Neural cell (in vitro differentiated cells): ENCODE measurements around the gene DSCAM.

Experiments
- CTCF ChIP-seq: fragments of 450-650 bp; IDR thresholded peaks from 2 replicates; pipeline ENCODE4 v1.5.1; 2014; ENCODE audit warnings: antibody characterized with exemption, mild to moderate bottlenecking, moderate library complexity; ENCODE audit not compliant: poor library complexity, severe bottlenecking
- EP300 ChIP-seq: fragments of 450-650 bp; conservative IDR thresholded peaks from 2 replicates; pipeline ENCODE4 v1.6.1; 2014; ENCODE audit warnings: antibody characterized with exemption, mild to moderate bottlenecking, moderate library complexity; ENCODE audit not compliant: poor library complexity, severe bottlenecking
- EZH2 ChIP-seq: fragments of 200-600, 300-800 bp; shearing (Covaris generic), sonication (generic); IDR thresholded peaks from 2 replicates; pipeline ENCODE4 v1.6.1; 2014; ENCODE audit warnings: antibody characterized with exemption, low read length, borderline replicate concordance, mild to moderate bottlenecking; ENCODE audit not compliant: insufficient read depth, poor library complexity, severe bottlenecking
- POLR2AphosphoS5 ChIP-seq: IDR thresholded peaks from 2 replicates; pipeline ENCODE4 v1.6.1; 2012
- SMC3 ChIP-seq: fragments of 450-650 bp; conservative IDR thresholded peaks from 2 replicates; pipeline ENCODE4 v1.6.1; 2014; ENCODE audit warnings: antibody characterized with exemption, mild to moderate bottlenecking, moderate library complexity; ENCODE audit not compliant: poor library complexity
- TF ChIP-seq, protein P1 (sequence below): IDR thresholded peaks from 2 replicates; pipeline ENCODE4 v1.6.1; 2012; ENCODE audit warnings: borderline replicate concordance

GRCh38 chr21:40053007-40053406 lies 794.0 kb downstream of the DSCAM start:
- TF ChIP-seq EP300 (no peak), CTCF (no peak), EZH2 (no peak), SMC3 (no peak), POLR2AphosphoS5 (no peak)
- TF ChIP-seq, protein P1, sequence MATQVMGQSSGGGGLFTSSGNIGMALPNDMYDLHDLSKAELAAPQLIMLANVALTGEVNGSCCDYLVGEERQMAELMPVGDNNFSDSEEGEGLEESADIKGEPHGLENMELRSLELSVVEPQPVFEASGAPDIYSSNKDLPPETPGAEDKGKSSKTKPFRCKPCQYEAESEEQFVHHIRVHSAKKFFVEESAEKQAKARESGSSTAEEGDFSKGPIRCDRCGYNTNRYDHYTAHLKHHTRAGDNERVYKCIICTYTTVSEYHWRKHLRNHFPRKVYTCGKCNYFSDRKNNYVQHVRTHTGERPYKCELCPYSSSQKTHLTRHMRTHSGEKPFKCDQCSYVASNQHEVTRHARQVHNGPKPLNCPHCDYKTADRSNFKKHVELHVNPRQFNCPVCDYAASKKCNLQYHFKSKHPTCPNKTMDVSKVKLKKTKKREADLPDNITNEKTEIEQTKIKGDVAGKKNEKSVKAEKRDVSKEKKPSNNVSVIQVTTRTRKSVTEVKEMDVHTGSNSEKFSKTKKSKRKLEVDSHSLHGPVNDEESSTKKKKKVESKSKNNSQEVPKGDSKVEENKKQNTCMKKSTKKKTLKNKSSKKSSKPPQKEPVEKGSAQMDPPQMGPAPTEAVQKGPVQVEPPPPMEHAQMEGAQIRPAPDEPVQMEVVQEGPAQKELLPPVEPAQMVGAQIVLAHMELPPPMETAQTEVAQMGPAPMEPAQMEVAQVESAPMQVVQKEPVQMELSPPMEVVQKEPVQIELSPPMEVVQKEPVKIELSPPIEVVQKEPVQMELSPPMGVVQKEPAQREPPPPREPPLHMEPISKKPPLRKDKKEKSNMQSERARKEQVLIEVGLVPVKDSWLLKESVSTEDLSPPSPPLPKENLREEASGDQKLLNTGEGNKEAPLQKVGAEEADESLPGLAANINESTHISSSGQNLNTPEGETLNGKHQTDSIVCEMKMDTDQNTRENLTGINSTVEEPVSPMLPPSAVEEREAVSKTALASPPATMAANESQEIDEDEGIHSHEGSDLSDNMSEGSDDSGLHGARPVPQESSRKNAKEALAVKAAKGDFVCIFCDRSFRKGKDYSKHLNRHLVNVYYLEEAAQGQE = no peak
